Hematopoietic multipotent progenitor cell (in vitro differentiated cells): ENCODE measurements around the gene SOWAHA. TPM values are rescaled to one million over a fixed set of nuclear protein-coding genes. Genes with fewer than 3 reads are reported as not detected.

ENCODE experiments used
- DNase-seq, 3 donors: peaks; one replicate each; pipeline ENCODE4 v3.0.0-alpha.2; 2011 to 2015; ENCODE audit warnings: low read depth in 2 of 3, low spot score in 2 of 3
- total RNA-seq: library from RNA; depleted of rRNA; stranded (reverse); fragments of >200 nt; gene quantifications from one replicate; pipeline ENCODE4 v1.2.3, GENCODE V29; 2012

SOWAHA gene
- total RNA-seq = not detected

DNA sequence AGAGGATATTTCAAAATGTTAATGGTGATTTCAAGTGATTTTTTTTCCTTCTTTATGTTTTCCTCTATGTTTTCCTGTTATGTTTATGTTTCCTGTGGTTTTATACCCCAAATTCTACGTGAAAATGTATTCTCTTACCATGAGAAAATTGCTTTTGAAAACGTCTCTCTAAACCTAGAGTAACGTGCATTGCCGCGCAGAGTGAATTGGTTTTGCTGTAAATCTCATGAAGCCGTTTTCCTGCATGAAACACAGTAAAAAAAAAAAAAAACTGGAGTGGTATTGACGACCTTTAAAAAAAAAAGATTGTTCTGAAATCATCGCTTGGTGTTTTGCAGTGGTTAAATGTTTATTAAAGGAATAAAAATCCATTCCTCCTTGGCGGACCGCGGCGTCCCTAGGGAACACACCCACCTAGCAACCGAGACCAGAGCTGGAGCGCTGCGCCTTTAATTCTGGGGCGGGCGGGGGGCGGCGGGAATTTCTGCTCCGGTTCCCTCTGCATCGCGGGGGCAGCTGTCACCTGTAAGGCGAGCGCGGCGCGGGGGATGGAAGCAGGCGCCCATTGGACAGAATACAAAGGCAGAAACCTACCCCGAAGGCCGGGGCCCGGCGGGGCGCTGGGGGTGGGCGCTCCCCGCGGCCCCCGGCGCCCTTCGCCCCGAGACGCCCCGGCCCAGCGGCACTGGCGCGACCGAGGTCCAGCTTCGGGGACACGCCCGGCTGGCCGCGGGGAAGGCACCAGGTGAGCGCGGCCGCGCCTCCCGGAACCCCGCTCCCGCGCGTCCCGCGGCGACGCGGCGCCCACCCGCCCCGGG lies at the start of gene SOWAHA:
TSS of gene SOWAHA (plus strand) at position 522 of the 818 bp plus-strand sequence. CDS start 320 bp downstream, outside the sequence.
- peak in 1 of 3 donors; percentile 26 for DNase-seq

DNA sequence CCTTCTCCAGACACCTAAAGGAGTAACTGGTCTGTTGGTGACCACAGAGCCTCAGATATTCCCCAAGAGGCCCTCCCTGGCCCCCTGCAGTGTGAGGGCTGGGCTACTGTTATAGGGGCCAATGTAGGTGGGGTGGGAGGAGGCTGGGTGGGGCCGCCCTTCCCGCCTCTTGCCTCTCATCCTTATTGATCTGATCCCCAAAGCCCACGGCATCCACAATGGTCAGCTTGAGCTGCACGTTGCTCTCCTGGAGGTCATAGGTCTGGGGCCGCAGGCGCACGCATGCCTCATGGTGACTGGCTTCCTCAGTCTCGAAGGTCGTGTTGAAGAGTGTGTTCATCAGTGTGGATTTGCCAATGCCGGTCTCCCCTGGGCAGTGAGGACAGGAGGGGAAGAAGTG lies 49.1 kb upstream of the SOWAHA start:
- DNase-seq = no peak

DNA sequence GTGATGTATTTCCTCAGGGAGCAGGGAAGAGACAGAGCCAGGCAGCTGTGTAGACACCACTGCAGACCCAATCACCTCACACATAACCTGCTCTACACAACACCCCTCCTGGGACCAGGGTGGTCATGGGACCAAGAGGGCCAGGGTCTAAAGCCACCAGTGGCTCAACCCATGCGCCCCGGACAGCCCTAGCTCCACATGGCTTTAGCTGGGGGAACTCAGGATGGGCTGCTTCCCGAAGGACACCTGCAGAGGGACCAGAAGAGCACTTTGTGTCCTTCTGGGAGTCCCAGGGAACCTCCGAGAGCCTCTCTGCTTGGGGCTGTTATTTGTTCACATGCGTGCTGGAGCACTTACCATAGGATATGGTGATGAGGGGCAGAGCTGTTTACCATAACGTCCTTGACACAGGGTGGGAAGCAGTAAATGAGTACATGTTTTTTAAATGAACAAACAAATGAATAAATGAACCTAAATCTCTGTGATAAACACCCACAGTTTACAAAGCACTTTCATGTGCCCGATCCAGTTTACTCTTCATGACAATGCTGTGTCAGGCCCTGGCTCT lies 48.3 kb upstream of the SOWAHA start:
- no peak for DNase-seq

DNA sequence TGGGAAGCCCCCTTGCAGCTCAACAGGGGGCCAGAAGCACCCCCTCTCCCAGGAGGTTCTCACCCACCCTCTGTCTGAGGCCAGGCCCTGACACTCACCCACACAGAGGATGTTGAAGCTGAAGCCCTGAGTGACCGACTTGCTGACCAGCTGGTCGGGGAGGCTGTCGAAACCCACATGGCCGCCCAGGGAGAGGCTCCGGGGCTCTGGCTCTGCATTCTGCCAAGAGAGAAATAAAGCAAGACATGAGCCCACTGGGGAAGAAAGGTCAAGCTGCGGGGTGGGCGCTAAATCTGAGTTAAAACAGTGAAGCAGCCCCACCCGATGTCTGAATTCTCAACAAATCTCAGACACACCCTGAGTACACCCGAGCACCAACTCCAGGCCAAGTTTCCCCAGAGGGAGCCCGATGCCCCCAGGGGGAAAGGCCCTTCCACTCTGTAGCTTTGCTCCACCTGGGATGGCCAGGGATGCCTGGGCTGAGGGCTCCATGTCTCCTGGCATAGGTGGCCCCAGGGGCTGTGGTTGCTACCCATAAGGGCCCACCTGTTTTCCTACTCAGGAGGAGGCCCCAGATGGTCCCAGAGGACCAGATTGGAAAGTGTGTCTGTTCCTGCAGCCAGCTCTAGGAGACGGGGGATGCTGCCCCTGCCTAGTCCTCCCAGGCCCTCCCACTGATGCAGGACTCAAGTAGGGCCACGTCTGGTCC lies 47.6 kb upstream of the SOWAHA start:
- DNase-seq = no peak

DNA sequence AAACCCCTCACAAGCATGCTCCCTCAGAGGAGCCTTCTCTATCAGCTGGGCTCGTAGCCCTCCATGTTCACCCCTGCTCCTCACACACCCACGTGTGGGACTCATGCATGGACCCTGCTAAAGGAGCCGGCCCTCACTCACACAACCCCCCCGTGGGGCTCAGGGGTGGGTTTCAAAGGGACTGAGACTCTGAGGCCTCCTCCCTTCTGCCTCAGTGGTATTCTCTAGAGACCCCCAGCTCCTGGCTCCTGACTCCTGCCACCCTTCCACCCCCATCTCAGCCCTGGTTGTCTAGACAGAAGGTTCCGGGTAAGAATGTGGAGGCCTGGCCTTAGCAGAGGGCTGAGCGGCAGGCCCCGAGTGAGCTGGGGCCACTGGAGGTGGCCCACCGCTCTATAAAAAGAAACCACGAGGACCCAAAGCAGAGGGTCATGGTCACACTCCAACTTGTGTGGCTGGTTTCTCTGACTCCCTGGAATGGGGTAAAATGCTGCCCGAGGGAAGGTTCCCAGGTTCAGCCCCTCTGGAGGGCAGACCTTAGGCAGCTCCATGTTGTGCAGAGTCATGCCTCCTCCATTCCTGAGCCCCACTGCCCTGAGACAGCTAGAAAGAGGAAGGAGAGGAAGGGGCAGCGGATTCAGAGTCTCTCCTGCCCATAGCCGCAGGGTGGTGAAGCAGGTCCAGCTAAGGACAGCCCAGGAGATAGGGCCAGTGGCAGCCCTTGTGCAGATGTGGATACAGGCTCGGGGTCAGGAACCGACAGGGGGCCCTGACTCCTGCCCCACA lies 46.9 kb upstream of the SOWAHA start:
- DNase-seq = no peak

GRCh38 chr5:132766806-132767055 lies 46.4 kb upstream of the SOWAHA start:
- no peak for DNase-seq

- DNase-seq = no peak
Observed at GRCh38 chr5:132767150-132767549, 46.0 kb upstream of the SOWAHA start.

- DNase-seq = no peak
Observed at GRCh38 chr5:132768485-132768868, 44.6 kb upstream of the SOWAHA start.

DNA sequence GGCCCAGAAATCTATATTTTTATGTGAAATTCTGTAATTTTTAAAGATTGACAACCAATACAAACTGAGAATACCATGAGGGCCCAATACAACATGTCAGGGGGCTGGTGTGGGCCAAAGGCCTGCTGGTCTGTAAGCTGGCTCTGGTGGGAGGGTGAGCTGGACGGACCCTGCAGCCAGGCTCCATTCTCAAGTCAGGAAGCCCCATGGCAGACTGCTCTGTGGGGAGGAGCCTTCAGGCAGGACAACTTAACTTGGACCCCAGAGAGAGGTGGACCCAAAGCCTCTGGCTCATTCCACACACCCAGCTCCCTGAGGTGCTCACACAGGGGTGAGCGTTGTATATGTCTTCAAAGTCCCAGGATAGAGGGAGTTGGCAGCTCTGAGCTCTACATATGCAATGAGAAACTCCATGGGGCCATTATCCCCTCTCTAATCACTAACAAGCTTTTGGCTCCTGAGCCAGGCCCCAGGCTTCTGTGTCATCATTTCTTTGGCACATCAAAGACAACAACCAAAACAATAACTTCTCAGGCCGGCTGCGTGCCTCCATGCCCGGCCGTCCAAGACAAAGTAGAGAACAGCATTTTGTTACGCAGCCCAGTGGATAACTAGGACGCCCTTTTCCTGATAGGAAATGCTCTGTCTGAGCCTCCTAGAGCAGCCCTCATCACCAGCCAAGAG lies 42.5 kb upstream of the SOWAHA start:
- DNase-seq = no peak

DNA sequence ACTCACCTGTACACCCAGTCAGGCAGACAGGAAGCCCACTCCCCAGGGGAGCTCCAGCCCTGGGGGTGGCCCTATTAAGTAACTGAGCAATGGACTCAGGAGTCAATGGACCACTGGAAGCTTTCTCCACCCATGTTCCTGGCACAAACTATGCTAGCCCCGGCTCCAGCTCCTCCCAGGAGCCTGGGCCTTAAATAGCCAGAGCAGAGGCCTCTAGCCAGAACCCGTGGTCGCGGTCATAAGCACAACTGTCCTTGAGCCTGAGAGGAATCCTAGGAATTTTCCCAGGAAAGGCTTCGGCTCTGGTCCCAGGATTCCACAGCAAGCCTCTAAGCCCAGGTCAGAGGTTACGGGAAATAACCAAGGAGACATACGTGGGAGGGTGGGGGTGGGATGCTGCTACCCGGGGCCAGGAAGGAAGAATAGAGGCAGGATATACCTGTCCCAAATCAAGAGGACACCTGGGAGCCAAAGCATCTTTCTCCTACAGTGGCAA lies 41.6 kb upstream of the SOWAHA start:
- no peak for DNase-seq

GRCh38 chr5:132772291-132773070 lies 40.6 kb upstream of the SOWAHA start:
- DNase-seq = no peak

- DNase-seq = no peak
Observed at GRCh38 chr5:132773114-132773513, 40.0 kb upstream of the SOWAHA start.

DNA sequence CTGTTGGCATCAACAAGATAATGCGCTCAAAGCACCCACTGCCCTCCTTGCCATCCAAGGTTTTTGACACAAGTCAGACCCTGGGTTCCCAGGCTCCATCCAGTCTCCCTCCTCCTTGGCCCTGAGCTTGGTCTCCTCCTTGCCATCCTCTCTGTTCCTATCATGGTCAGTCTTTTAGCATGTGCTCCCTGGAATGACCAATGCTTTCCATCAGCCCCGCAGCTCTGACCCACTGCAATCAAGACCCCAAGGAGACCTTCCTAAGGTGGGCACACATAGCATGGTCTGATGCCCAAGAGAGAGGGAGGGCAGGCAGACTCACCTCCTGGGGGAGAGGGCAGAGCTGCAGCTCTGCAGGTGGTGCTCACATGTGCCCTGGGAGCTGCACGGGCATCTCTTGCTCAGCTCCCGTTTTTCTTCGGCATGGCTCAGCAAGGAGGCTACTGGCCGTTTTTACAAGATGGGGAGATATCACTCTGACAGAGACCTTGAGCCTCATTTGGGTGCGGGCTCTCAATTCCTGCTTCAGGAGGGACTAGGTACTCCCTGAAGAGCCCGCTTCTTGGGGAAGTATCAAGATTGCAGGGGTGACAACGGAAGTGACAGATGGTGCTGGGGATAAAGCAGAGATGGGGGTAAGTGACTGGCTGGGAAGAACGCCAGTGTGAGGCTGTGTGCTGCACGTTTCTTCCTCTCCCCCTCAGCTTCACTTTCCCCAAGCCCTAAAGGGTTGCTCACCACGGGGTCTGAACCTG lies 39.3 kb upstream of the SOWAHA start:
- DNase-seq = no peak

- DNase-seq = no peak
Observed at GRCh38 chr5:132774406-132774805, 38.7 kb upstream of the SOWAHA start.

- DNase-seq = no peak
Observed at GRCh38 chr5:132774896-132775295, 38.2 kb upstream of the SOWAHA start.

- DNase-seq = no peak
Observed at GRCh38 chr5:132775476-132775961, 37.6 kb upstream of the SOWAHA start.

- peak in 1 of 3 donors; percentile 21 for DNase-seq
Observed at GRCh38 chr5:132776131-132776937, 36.8 kb upstream of the SOWAHA start.

DNA sequence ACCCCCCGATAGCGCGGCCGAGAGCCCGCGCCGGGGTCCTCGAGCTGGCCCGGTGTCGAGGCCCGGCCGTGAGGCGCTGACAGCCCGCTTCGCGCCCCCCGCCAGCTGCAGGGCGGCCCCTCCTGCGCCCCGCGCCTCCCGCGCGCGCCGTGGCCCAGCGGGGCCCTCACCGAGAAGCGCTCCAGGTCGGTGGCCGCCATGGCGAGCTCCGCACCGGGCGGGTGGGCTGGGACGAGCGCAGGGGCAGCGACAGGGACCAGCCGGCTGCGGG lies 36.2 kb upstream of the SOWAHA start:
- peak in 1 of 3 donors; percentile 18 for DNase-seq
